ENCODE measurements around the gene BTNL8.
A peak's percentile ranks its signal among the peaks of the same experiment; 100 is the strongest.

Gene BTNL8, protein sequence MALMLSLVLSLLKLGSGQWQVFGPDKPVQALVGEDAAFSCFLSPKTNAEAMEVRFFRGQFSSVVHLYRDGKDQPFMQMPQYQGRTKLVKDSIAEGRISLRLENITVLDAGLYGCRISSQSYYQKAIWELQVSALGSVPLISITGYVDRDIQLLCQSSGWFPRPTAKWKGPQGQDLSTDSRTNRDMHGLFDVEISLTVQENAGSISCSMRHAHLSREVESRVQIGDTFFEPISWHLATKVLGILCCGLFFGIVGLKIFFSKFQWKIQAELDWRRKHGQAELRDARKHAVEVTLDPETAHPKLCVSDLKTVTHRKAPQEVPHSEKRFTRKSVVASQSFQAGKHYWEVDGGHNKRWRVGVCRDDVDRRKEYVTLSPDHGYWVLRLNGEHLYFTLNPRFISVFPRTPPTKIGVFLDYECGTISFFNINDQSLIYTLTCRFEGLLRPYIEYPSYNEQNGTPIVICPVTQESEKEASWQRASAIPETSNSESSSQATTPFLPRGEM

DNA sequence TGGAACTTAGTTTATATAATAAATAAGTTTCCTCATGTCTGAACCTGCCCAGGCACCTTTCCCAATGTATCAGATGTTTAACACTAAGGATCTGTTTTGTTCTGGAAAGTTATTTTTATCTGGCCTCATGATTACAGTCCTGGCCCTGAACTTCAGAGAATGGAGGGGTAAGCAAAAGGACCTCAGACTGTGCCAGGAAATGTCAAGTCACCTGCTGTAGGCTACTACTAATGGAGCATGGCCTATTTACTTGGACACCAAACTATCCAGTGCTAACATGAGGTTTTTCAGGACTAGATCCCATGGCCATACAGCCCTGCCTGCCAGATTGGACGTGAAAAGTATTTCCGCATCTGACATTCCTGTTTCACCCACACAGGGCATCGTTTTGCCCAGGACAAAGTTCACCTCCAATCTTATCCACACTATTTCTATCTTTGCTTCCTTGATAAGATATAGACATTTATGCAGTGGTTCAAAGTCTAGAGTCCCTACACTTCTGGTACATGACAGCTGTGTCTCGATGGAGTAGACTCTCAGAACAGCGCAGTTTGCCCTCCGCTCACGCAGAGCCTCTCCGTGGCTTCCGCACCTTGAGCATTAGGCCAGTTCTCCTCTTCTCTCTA, at the start of gene BTNL8:
TSS of gene BTNL8 (plus strand) at position 539 of the 626 bp plus-strand sequence. CDS start 152 bp downstream, outside the sequence.
- DNase-seq = no peak

DNA sequence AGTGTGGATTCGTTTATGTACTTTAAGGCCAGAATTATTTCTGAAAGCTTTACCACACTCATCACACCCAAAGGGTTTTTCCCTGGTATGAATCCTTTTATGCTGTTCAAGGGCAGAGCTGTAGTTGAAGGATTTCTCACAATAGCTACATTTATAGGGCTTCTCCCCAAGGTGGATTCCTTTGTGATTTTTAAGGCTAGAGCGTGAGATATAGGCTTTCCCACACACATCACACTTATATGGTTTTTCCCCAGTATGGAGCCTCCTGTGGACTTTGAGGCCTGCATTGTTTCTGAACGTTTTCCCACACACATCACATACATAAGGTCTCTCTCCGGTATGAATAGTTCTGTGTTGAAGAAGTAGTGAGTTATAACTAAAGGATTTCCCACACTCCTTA, 49.1 kb upstream of the BTNL8 start:
- DNase-seq = no peak

DNA sequence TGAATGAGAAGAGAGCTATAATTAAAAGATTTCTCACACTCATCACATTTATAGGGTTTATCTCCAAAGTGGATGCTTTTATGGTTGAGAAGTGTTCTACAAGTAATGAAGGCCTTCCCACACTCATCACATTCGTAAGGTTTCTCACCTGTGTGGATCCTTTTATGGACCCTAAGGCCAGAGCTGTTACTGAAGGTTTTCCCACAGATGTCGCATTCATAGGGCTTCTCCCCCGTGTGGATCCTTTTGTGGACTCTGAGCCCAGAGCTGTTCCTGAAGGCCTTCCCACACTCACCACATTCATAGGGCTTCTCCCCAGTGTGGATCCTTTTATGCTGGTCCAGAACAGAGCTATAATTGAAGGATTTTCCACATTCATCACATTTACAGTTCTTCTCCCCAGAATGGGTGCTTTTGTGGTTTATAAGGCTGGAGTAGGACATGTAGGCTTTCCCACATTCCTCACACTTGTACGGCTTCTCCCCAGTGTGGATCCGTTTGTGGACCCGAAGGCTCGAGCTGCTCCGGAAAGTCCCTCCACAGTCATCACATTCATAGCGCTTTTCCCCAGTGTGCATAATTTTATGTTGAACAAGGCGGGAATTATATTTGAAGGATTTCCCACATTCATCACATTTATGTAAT, 48.4 kb upstream of the BTNL8 start:
- DNase-seq = no peak

DNA sequence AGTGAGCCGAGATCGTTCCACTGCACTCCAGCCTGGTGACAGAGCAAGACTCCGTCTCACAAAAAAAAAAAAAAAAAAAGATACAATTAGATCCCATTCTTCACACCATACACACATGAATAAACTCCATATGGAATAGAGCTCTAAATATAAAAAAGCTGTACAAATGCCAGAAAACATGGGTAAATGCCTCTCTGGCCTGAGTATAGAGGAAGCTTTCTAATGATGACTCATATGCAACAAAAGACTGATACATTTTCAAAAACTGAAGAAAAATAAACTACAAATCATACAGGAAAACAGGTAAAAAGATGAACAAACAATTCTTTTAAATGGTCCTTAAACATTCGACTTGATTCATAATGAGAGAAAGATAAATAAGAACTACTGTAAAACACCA, 46.5 kb upstream of the BTNL8 start:
- no peak for DNase-seq

DNA sequence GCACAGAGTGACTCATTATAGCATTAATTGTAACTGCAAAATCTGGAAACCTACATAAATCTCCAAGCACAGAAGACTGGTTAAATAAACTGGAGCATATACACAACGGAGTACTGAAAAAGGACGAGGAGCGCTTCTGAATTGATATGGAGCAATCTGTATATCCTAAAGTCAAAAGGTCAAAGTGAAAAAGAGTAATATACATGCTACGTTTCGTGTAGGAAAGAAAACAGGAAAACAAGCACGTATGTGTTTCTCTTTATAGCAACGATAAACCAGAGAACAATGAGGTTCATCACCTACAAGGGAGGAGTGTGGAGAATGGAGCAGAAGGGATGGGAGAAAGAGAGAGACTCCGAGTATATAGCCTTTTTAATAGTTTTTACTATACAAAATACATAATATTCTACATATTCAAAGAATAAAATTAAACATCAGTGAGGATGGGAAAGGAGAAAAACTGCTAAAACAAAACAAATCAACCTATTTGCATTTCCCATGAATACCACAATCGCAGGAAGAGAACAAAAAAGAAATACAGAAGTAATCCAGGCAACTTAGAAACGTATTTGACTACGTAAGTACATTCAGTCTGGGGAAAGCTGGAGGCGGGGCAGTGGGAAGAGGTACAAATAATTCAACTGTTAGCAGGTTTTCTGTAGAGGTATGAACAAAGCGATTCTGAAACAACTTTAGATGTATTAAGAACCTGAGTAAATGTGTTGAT, 45.7 kb upstream of the BTNL8 start:
- no peak for DNase-seq

DNA sequence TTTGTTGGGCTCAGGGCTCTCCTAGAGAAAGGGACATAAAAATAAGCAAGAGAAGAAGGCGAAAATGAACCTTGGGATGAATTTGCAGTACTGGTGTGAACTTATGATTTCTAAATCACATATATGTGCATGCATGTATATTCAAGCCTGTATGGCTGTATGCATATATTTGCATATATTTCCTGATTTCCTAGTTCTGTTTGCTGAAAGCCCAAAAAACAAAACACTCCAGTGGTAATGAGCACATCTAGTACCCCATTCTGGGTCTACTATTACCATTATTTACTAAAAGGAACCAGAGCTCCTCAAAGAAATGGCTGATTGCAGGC, 45.1 kb upstream of the BTNL8 start:
- no peak for DNase-seq

DNA sequence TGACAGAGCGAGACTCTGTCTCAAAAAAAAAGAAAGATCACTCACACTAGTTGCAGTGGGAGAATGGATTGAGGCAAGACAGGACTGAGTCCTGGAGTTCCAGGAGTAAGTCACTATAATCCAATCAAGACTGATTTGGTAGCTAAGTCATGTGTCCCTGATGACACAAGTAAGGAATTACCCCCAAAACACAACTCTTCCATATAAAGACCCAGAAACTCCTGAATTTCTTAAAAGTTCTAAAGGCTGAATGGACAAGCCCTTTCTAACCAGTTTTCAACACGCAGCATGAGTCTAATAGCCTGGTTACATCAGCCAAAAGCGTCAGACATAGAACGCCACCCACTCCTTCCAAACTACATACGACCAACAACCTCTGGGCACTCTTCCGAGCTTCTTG, 40.4 kb upstream of the BTNL8 start:
- no peak for DNase-seq

DNA sequence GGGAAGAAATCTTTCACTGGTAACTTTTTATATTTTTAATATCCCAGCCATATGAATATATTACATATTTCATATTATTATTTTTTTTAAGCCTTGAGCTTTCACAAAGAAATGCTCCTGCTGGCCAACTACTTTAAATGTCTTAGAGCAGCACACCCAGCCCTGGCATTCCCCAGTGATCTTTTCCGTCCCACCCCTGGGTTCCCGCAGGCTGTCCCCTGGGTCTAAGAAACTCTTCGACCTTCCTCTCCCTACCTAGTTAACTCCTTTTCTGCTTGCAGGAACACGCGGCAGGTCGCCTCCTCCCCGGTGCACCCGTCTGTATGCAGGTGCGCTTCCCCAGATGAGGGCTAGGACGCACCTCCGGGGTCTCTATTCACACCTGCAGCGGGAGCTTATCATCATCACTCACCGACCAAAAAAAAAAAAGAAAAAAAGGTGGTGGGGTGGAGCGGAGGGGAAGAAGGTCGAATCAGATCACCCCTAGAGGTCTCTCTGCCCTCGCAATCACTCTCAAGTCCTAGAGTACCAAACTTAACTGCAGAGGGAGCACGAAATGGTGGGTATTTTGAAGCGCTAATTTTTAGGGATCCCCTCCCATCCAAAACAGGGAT, 38.6 kb upstream of the BTNL8 start:
- peak; percentile 19 for DNase-seq

DNA sequence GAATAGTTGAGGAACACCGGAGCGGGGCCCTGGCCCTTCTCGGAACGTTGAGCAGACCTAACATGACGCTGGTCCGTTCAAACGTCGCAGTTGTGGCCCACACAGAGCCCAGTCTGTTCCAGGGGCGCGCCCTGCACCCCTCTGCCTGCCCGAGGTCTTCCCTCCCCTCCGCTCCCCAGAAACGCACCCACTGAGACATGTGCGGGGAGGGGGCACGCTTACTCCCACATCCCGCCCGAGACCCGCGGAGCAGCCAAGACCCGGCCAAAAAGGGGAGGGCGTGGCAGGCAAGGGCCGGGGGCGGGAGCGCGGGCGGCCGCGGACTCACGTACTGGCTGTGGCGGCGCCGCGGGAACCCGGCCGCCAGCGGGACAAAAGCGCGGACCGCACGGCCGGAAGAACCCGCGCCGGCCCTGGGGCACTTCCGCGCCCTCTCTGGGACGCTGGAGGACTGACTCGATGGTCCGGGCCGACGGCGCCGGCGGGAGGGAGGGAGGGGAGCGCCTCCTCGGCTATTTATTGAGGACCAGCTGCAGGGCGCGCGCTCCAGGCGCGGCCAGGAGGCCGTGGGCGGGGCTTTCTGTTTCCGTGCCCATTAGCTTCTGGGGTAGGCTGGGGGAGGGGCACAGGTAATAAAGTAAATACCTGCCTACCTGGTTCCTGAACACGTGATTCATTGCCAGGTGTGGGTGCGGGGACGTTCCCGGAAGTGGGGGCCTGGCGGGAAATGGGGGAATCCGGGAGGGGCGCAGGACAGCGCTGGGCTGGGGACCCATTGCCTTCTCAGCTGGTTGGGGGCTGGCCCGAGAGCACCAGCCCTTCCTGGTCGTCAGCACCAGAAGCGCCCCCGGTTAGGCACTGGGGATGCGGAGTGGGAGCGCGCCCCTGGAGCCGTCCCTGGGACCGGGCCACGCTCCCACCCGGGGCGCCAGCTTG, 37.8 kb upstream of the BTNL8 start, which contains the start of gene ZFP62:
TSS of gene ZFP62 (minus strand) at position 390 of the 936 bp plus-strand sequence. CDS start at position 333, 57 bp downstream.
- peak; percentile 90 for DNase-seq

DNA sequence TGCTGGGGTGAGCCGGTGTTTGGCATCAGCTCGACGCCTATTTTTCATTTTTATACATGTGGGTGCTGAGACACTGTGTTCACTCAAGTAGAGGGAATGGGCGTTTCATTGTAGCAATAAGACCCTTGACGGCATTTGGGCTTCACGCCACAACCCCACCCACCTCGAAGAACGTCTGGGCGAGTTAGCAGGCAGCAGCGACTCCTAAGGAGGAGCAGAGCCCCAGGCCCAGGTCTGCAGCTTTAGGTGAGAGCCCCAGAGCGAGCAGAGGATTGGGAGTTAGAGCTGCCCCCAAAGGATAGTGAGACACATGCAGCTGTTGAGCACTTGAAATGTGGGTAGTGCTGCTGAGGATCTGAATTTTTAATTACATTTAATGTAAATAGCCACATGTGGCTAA, 36.3 kb upstream of the BTNL8 start:
- DNase-seq = no peak

DNA sequence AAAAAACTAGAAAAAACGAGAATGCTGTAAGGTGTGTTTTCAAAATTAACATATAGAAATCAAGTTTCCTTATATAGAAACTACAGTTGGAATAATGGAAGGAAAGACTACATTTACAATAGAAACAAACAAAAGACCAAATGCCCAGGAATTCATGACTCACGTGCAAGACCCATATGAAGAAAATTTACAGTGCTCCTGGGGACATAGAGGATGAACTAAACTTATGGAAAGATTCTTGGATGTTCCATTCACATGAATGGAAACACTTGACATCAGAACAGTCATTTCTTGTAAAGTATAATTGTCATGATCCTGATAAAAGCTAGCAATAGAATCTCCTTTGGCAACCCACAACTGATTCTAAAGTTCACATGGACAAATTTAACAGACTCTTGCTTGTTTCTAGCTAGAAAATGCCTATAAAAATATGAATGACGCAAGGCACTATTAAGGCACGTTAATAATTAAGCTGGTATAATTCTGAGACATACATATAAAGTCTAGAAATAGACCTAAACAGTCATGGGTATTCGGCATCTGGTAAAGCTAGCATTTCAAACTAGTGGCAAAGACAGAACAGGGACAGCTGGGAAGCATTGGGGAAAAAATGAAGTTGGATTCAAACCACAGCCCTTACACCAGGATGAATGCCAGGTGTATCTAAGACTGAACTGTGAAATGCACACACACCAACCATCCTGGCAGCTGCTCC, 32.8 kb upstream of the BTNL8 start:
- no peak for DNase-seq

DNA sequence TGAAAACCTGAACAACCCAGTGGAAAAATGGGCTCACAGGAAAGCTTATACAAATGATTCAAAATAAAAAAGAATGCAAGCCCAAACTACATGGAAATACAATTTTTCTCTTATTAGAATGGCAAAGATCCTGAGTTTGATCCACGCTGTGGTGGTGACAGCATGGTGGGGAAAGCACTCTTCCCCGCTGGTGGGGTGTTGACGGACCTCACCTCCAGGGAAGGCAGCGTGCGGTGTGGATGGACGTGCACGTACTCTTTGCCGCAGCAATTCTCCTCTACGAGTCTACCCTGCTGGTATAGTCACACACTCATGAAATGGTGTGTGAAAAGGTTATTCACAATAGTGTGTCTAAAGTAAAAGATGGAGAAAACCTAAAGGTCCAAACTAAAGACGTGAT, 32.0 kb upstream of the BTNL8 start:
- DNase-seq = no peak

DNA sequence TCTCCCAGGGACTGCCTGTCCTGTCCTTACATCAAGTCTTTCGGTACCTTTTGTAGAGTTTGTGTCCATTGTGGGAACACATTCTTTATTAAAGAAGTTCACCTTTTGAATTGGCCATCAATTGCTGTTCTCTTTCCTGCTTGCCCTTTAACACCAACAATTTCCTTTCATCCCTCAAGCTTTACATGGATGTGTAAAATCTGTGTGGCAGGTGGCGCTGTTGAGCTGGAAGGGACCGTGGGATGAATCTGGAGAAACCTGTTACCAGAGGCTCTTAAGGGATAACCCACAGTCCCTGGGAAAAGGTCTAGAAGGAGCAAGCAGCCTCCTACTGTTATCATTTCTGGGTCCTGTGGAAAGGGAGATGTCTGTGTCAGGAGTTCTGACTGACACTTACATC, 30.0 kb upstream of the BTNL8 start:
- peak; percentile 69 for DNase-seq

DNA sequence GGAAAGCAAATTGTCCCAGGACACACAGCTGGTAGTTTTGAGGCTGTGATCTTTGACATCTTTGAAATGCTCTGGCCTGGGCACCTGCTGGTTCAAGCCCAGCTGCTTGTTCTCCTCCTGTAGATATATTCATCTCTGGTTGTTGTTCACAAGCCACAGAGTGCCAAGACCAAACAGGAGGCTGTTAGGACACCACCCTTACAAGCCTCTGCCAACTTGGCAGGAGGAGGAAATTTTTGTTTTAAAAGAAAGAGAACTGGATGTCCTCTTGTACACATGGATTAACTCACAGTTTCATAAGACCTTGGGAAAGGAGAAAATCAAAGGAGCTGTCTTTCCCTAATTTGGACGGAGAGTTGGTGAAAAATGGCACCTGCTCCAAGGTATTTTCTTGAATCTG, 29.4 kb upstream of the BTNL8 start:
- no peak for DNase-seq

DNA sequence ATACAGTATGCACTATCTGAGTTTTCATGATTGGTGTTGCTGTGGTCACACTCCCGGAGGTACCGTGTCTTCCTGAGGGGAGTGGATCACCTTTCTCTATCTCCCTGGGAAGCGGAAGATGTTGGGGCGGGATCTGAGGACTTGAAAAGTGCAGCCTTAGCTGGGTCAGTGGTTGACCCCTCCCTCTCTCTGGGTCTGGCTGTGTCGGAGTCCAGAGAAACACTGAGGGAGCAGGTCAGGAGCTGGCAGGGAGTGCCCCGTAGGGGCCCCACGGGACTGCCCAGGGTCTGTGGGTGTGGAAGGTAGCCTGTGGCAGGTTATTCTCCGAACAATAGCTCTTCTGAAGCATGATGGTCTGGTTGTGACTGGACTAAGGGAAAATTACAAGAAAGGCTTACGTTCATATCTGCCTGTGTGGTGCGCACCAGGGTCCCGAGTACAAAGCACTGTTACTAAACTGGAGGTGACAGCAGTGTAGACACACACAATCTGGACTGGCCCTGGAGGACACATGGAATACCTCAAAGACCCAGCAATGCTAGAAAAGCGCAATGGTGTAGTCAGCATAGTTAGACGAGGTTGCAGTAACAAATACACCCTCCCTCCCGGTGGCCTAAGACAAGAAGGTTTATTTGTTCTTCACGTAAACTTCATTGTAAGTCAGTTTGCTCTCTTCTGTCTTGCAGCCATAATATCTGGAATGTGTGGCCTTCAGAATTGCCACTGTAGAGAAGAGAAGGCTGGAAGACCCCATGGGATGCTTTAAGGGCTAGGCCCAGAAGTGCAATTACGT, 28.5 kb upstream of the BTNL8 start:
- DNase-seq = no peak

DNA sequence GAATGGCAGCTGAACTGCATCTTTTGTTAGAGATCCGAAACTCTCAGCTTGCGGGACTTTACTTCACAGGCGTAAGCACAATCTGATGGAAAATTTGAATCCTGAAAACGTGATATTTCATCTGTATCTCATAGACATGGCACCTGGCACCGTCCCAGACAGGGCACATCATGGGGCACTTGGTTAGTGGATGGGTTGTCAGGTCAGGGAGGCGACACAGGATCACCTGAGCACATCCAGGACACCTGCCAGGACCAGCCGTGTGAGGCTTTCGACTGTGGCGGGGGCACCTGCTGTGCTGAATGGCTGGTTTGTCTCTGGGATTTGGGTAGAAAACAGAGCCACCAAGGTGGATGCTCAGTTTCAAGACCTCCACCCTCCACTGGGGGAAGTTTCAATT, 26.5 kb upstream of the BTNL8 start:
- DNase-seq = no peak

DNA sequence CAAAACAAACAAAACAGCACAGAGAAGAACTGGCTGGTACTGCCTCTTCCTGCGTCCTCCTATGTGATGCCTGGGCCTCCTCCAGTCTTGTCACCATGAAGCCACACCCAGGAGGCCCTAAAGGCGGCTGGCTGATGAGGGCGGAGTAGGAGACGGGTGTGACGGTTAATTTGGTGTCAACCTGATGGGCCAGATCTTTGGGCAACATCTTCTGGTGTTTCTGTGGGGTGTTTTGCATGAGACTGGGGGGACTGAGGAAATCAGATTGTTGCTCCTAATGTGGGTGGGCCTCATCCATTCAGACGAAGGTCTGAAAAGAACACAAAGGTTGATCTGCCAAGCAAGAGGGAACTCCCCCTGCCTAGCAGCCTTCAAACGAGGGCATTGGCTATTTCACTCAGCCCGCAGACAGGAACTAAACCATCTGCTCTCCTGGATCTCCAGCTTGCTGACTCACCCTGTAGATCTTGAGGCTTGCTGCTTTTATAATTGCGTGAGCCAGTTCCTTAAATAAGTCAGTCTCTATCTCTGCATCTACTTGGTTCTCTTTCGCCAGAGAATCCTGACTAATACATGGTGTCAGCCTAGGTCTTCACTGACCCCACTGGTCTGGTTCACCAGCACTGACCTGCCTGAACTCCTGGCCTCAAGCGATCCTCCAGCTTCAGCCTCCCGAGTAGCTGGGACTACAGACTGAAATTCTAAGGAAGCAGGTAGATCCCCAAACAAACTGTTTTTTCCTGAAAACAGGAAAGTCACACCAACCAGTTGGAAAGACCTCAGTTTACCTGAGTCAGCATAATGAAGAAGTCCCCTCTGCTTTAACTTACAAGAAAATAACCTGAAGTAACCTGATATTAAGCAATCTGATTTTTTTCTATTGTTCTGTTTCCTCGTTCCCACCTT, 25.1 kb upstream of the BTNL8 start:
- DNase-seq = peak; percentile 42

DNA sequence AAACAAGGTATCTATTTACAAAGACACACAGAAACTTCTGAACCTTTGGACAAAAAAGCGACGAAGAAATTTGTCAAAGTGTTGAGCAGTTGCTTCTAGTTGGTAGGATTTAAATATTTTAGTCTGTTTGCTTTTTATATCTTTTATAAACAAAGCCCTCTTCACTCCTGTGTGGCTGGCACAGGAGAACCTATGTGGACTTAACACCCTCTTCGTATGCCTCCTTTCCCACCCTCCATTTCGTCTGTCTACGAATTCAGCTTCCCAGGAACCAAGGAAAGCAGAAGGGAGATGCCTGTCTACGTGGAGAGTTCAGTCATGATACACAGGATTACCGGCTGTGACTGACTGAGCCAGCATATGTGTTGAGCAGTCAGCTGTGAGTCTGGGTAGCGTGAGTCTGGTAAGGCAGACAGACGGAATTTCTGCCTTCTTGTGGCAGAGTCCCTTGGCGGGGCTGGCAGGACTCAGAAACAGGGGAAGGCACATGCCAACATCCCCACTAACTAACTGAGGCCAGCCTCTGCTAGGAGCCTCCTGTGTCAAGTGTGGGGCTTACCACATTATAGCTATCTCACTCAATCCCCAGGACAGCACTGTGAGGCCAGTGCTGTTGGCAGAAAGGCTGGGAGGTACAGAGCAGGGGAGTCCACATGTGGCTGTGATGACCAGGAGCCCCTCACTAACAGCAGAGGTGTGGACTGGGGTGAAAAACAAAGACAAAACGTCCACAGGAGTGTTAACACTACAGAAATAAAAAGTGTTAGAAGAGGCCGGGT, 24.0 kb upstream of the BTNL8 start:
- no peak for DNase-seq
